Fibroblast of the aortic adventitia (primary cell): Measurements from ENCODE around the gene FHIT. TPM values are rescaled to one million over a fixed set of nuclear protein-coding genes. Genes with fewer than 3 reads are reported as not detected.

Experiments used
- DNase-seq: peaks from one replicate; pipeline ENCODE4 v3.0.0-alpha.2; 2010; ENCODE audit warnings: low read depth
- H3K4me3 ChIP-seq: 2 replicates; pipeline ENCODE4 v1.5.1; 2011; ENCODE audit warnings: low read depth, mild to moderate bottlenecking, control low read depth, low read length, moderate library complexity
- CTCF ChIP-seq: IDR thresholded peaks from 2 replicates; pipeline ENCODE4 v1.5.1; 2011; ENCODE audit warnings: mild to moderate bottlenecking, low read length, control low read depth, inconsistent platforms; ENCODE audit not compliant: insufficient read depth
- total RNA-seq: library from RNA; depleted of rRNA; stranded (reverse); fragments of >200 nt; gene quantifications from 2 replicates; pipeline ENCODE4 v1.2.3, GENCODE V29; 2012; ENCODE audit warnings: low replicate concordance

FHIT gene
- total RNA-seq, 1 donor = 1.5 TPM

GRCh38 chr3:60573494-60573893 lies 677.8 kb downstream of the FHIT start:
- no peak for DNase-seq
- no peak for TF ChIP-seq CTCF
- no peak overlapping the region for H3K4me3 ChIP-seq

GRCh38 chr3:60571511-60571910 lies 679.7 kb downstream of the FHIT start:
- TF ChIP-seq CTCF = no peak
- no peak for DNase-seq
- no peak overlapping the region for H3K4me3 ChIP-seq

- no peak for DNase-seq
- no peak overlapping the region for H3K4me3 ChIP-seq
- no peak for TF ChIP-seq CTCF
These were observed 694.1 kb downstream of the FHIT start for GRCh38 chr3:60557122-60557521.

GRCh38 chr3:60555686-60556354 lies 695.4 kb downstream of the FHIT start:
- no peak for DNase-seq
- H3K4me3 ChIP-seq = no peak overlapping the region
- TF ChIP-seq CTCF = no peak

GRCh38 chr3:60553144-60553543 lies 698.1 kb downstream of the FHIT start:
- no peak for TF ChIP-seq CTCF
- no peak overlapping the region for H3K4me3 ChIP-seq
- DNase-seq = no peak

- no peak overlapping the region for H3K4me3 ChIP-seq
- no peak for DNase-seq
- no peak for TF ChIP-seq CTCF
These were observed 698.7 kb downstream of the FHIT start for GRCh38 chr3:60552581-60552980.
